Stimulated activated CD4-positive, alpha-beta T cell treated with anti-CD3 and anti-CD28 coated beads, Interleukin-2, amount 100 ng/mL, for 48 hours (primary cell): ENCODE results near the gene VEZT.
A peak's percentile ranks its signal among the peaks of the same experiment; 100 is the strongest.

Experiments
- DNase-seq, 2 donors: peaks; one replicate each; pipeline ENCODE4 v3.0.0-alpha.2; 2020

The VEZT gene

DNA sequence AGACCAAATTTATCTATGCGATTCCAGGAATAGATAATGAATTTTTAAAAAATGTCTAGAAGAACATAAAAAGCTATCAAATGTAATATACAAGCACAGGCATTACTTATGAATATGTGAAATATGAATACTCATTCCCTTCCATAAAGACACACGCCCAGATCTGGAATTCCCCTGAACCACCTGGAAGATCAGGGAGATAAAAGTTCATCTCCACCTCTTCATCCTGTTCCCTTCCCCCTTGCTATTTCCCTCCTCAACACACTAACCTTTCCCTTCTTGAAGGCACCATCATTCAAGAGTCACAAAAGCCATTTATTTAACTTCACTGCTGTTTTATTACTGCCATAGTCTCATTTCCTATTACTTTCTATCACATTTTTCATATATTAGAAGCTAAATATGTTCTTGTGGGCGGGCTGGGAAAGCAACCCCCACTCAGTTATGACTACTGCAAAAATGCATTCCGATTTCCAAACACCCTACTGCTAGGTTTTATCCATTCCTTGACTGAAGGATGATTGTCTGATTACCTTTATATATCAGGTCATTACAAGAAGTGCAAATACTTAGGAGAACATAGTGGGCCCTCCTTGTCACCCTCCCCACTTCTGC, 16.4 kb upstream of the VEZT start:
- DNase-seq, result no peak

- DNase-seq, result no peak
These were observed 14.7 kb upstream of the VEZT start for GRCh38 chr12:95202691-95203486.

DNA sequence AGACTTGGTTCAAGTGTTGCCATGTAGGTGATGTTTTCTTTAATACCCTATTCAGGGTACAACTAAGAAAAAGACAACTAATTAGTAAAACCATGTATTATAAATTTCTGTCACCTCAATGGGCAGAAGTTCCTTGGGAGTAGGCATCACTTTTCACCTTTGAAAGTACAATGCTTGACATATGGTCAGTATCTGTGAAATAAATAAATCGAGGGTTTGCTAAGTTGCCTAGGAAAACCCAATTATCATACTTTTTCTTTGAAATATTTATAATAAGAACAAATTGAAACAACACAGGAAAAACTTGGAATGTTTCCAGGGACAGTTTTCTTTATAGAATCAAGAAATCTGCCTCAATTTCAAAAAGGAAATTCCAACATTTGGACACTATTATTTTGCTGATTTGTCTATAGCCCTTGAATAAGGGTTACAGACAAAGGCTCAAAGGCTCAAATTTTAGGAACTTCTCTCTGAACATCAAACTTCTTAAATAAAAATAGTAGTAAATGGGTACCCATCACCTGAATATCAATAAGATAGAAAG, 14.0 kb upstream of the VEZT start:
- DNase-seq, result no peak

DNA sequence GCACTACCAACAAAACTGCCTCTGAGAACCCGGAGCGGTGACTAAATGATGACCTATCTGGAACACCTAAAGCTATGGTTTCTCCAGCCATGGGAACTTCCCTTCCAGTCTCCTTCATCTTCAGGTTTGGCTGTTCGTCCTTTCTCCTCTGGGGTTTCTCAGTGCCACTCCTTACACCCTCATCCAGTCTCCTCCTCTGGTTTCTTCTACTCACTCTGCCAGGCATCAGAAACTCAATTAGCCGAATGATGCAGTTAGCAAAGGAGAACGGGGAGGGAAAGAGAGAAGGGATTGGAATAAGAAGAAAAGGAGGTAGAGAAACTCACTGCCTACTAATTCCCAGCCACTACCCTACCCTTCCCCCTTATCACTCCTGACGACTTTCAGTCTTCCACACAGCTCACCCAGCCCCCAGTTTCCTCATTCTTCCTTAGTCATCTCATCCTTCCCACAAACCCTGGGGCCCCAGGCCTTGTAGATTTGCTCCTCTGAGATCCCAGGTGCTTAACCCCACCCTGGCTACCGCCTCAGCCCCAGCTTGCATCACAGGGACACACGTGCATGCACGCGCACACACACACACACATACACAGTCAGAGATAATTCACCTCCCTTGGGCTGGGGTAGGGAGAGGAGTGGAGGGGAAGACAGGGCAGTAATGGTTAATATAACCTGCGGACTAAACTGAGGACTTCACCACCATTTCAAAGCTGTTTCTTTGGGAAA, 13.3 kb upstream of the VEZT start:
- no peak for DNase-seq

DNA sequence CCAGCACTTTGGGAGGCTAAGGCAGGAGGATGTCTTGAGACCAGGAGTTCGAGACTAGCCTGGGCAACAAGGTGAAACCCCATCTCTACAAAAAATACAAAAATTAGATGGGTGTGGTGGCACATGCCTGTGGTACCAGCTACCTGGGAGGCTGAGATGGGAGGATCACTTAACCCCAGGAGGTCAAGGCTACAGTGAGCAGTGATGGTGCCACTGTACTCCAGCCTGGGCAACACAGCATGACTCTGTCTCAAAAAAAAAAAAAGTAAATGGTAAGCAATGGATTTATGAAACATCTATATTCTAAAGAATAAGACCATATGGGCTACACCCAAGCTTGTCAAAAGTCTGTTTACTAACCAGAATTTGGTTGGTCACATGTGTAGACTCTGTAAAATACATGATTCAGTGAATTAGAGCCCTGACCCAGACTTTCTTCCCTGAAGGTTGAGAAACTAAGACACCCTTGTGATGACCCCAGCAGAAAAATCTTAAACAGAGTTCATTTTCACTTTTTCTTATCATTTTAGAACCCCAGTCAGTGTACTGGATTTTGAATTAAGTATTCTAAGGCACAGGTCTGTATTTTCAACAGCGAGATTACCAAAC, 12.5 kb upstream of the VEZT start:
- no peak for DNase-seq

DNA sequence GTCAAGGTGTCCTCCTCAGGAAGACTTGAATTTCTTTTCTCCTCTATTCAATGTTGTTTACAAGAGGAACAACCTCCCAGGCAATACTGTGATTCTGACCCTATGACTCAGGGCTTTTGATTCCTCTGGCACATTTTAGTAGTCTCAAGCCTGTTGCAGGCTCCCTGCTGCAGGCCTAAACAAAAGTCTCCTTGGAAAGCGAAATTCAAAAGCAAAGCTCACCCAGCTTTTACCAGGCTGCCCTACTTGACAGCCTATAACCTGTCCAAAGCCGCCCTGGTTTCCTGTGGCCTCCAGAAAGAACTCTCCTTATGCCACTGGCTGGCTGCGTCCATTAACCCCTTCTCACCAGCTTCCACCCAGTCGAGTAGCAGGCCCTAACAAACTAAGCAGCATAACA, 11.9 kb upstream of the VEZT start:
- no peak for DNase-seq

- no peak for DNase-seq
These were observed 10.7 kb upstream of the VEZT start for GRCh38 chr12:95206916-95207315.

DNA sequence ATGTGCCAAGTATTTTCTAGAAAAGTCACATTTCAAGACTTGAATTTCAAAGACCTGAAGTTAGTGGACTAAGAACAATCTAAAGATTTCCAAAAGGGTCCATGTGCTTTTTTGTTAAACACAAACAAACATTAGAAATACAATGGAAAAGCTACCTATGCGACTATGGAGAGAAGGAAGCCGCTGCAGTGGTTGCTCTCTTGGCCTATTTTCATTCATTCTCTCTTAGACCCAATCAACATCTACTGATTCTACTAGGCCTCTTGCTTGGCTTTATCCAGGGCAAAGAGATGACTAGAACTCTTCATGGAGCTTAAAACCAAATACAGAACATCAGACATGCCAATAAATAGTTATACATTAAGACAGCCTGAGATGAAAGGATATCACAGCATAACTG, 10.2 kb upstream of the VEZT start:
- DNase-seq, result no peak

- DNase-seq, result no peak
These were observed 8.9 kb upstream of the VEZT start for GRCh38 chr12:95208678-95209077.

DNA sequence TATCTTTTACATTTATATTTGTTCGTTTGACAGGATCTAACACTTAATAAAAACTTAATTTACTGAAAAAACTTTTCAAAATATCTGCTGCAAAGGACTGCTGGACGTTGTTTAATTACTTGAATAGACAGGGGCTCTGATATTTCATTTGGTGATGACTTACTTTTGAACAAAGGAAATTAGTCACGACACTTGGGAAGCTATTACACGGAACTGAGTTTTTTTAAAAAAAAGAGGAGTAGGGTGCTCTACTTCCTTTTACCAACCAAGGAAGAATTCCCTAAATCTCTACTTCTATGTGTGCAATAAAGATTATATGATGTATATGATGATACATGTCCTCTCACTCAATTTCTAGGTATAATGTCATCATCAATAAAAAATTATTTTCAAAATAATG, 5.0 kb upstream of the VEZT start:
- DNase-seq, result no peak

DNA sequence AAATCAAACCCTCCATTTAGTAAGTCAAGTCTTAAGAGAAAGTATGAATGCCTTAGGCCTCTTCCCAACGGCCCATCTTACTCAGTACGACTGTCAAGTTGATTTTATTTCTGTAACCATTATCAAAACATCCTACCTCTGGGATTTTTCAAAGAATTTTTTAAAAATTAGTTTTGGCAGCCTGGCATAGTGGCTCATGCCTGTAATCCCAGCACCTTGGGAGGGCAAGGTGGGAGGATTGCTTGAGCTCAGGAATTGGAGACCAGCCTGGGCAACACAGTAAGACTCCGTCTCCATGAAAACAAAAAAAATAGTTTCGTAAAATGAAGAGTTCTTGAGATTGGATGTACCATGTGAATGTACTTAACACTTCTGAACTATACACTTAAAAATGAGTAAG, 4.5 kb upstream of the VEZT start:
- no peak for DNase-seq

DNA sequence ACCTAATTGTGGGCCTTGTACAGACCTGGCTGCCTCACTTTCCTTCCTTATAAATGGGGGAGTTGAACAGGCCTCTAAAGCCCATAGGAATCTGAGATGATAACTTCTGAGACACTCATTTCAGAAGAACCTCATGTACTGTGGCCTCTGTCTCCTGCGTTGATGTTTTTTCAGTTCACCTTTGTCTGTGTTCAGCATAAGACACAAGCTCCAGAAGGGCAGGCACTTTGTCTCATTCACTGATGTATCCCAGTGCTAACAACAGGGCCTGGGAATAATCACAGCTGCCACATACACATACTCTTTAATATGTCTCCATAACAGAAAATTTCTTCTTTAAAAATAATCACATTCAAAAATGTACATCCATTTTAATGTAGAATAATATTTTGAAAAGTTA, 3.7 kb upstream of the VEZT start:
- DNase-seq, result no peak

- no peak for DNase-seq
These were observed 3.1 kb upstream of the VEZT start for GRCh38 chr12:95214466-95214865.

DNA sequence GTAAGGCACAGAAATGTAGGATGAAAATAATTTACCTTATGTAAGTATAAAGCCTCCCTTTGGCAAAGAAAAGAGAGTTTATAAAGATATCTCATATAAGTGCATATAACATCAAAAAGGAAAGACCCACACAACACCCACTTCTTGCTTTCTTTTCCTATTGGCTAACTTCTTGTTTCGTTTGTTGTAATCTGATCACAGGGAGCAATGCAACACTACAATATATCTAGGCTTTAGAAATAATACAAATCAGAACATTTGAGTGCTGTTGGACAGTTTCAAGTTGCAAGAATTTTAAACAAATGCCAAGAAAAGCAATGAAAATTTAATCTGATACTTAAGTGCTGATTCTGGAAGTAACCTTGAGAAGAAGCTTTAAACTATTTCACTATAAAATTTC, 1.7 kb upstream of the VEZT start:
- DNase-seq, result no peak

DNA sequence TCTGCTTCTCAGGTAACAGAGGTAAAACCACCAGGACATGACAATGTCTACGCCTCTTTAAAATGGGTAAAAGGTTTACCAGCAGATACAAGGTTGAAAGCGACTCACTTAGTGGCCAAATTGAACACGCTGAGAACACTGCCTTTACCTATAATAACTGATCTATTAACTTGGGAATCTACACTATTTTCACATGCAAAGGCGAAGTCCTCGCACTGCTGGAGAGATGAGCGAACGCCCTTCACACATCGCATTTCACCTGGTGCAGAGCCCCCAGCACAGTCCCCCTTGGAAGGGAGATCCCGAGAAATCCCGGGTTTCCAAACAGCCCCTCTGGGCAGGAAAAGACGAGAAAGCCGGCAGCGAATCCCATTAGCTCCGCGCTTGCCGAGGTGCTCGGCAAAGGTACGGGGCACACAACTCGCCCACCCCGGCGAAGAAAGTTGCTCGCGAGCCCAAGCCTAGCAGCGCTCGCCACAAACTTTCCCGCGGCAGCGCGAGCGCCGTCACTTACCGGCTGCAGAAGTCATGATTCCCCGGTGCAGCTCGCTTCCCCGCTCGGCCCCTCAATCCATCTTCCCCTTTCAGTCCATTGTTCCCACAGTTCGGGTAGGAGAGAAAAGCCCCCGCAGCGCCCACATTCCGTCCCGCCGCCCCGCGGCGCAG, 763 bp upstream of the VEZT start:
- DNase-seq, result no peak

DNA sequence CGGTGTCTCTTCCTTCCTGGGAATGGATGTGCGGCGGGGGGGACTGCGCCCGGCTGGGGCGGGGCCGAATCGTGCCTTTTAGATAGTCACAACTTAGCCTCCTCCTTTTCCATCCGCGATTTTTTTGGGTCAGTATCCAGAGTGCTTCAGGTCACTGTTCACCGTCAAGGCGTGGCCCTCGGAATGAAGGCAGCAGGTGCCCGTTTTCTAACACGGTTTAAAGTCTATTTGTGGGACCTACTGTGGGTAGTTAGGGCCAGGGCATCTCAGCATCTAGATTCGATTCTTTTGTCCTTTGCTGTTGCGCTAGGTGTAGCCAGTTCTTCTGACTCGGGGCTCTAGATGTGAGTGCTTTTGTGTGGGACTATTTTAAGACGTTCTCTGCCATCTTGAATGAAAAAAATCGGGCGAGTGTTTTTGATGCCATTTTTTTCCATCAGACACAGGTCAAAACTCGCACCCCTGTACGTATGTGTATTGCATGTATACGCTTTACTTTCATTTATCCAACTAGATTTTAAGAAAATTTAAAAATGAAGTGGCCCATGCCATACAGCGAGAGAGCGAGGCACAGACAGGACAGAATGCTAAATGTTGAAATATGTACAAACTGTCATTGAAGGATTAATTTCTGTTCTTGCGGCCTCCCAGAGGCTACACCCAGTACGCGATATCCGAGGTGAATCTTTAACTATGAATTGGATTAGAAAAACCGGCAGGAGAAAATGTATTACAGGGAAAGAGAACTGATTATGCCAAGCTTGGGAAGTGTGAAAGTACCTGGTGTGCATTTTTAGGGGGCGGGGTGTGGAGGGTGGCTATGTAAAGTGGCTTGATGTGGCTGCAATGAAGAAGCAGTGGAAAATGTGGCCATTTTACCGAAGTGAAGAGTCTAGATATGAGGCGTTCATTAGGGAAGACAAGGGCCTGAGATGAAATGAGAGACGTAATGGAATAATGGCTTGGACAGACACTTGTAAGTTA, 835 bp downstream of the VEZT start:
- DNase-seq, result peak; percentile 8 to 32

- DNase-seq, result no peak
These were observed 2.6 kb downstream of the VEZT start for GRCh38 chr12:95220190-95220589.

DNA sequence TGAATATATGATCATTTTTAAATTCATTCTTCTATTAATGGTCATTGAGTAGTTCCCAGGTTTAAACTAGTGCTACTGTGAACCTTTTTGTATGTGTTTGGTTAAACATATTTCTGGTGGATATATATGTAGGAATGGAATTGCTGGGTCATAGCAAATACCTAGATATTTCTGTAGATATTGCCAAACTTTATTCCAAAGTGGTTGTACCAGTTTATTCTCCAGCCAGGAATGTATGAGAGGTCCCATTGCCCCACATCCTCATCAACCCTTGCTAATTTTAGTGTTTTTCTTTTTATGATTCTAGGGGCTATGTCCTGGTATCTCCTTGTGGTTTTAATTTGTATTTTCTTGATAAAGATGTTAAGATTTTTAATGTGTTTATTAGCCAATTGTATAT, 3.1 kb downstream of the VEZT start:
- no peak for DNase-seq

GRCh38 chr12:95224202-95225170, 6.9 kb downstream of the VEZT start:
- DNase-seq, result no peak

GRCh38 chr12:95225645-95226212, 8.1 kb downstream of the VEZT start:
- DNase-seq, result no peak
